HepG2 (cell line): ENCODE measurements around the gene NHERF2. TPM values are rescaled to one million over a fixed set of nuclear protein-coding genes. Genes with fewer than 3 reads are reported as not detected.

Experiments used
- ARID3A ChIP-seq: IDR thresholded peaks from 2 replicates; pipeline ENCODE4 v1.6.1; 2012; ENCODE audit warnings: low read depth, low read length, improper control_type of control experiment
- ELF1 ChIP-seq: sonication (generic); formaldehyde crosslinking; IDR thresholded peaks from 2 replicates; pipeline ENCODE4 v1.4.0; 2020; ENCODE audit warnings: missing genetic modification reagents
- FIP1L1 ChIP-seq: fragments of 200-400 bp; formaldehyde crosslinking; IDR thresholded peaks from 2 replicates; pipeline ENCODE4 v1.6.1; 2018; ENCODE audit warnings: low read depth, mild to moderate bottlenecking, low read length, moderate library complexity, borderline replicate concordance; ENCODE audit not compliant: insufficient read depth
- GTF2F1 ChIP-seq: fragments of 150-350 bp; IDR thresholded peaks from 2 replicates; pipeline ENCODE4 v1.6.1; 2014; ENCODE audit warnings: low read length
- GZF1 ChIP-seq: sonication (generic); formaldehyde crosslinking; IDR thresholded peaks from 2 replicates; pipeline ENCODE4 v1.5.1; 2020; ENCODE audit warnings: mild to moderate bottlenecking, missing genetic modification reagents
- HOXA5 ChIP-seq: sonication (generic); formaldehyde crosslinking; IDR thresholded peaks from 2 replicates; pipeline ENCODE4 v1.4.0; 2020; ENCODE audit warnings: missing genetic modification reagents
- KAT8 ChIP-seq: IDR thresholded peaks from 2 replicates; pipeline ENCODE4 v1.6.1; 2016; ENCODE audit warnings: missing genetic modification reagents, missing compliant biosample characterization
- KDM1A ChIP-seq: IDR thresholded peaks from 2 replicates; pipeline ENCODE4 v1.6.1; 2016; ENCODE audit warnings: missing compliant biosample characterization
- MEIS1 ChIP-seq: sonication (generic); formaldehyde crosslinking; IDR thresholded peaks from 2 replicates; pipeline ENCODE4 v1.9.0; 2021; ENCODE audit warnings: mild to moderate bottlenecking, missing genetic modification reagents, moderate library complexity, borderline replicate concordance
- MYNN ChIP-seq: sonication (generic); formaldehyde crosslinking; IDR thresholded peaks from 2 replicates; pipeline ENCODE4 v1.4.0; 2020; ENCODE audit warnings: mild to moderate bottlenecking, low read depth, missing genetic modification reagents
- PAF1 ChIP-seq: IDR thresholded peaks from 2 replicates; pipeline ENCODE4 v1.6.1; 2016; ENCODE audit warnings: missing genetic modification reagents, missing compliant biosample characterization
- SATB2 ChIP-seq: sonication (generic); formaldehyde crosslinking; IDR thresholded peaks from 2 replicates; pipeline ENCODE4 v1.5.0; 2020; ENCODE audit warnings: missing genetic modification reagents
- SIX4 ChIP-seq: sonication (generic); formaldehyde crosslinking; IDR thresholded peaks from 2 replicates; pipeline ENCODE4 v1.4.0; 2020; ENCODE audit warnings: missing genetic modification reagents
- SRSF1 ChIP-seq: fragments of 200-400 bp; formaldehyde crosslinking; optimal IDR thresholded peaks from 2 replicates; pipeline ENCODE3; 2017; ENCODE audit warnings: mild to moderate bottlenecking, low read depth, low read length, moderate library complexity
- TBL1XR1 ChIP-seq: fragments of 150-350 bp; IDR thresholded peaks from 2 replicates; pipeline ENCODE4 v1.6.1; 2014; ENCODE audit warnings: borderline replicate concordance, low read length; ENCODE audit not compliant: partially characterized antibody
- ZMAT3 ChIP-seq: sonication (generic); formaldehyde crosslinking; conservative IDR thresholded peaks from 2 replicates; pipeline ENCODE4 v1.7.0; 2021; ENCODE audit warnings: missing genetic modification reagents
- ZNF124 ChIP-seq: sonication (generic); formaldehyde crosslinking; IDR thresholded peaks from 2 replicates; pipeline ENCODE4 v1.4.0; 2020; ENCODE audit warnings: missing genetic modification reagents
- ZNF143 ChIP-seq: sonication (generic); formaldehyde crosslinking; IDR thresholded peaks from 2 replicates; pipeline ENCODE4 v1.4.0; 2020; ENCODE audit warnings: missing genetic modification reagents
- ZNF33A ChIP-seq: sonication (generic); formaldehyde crosslinking; IDR thresholded peaks from 2 replicates; pipeline ENCODE4 v1.5.1; 2020; ENCODE audit warnings: missing genetic modification reagents, mild to moderate bottlenecking, moderate library complexity, borderline replicate concordance
- ZNF446 ChIP-seq: sonication (generic); formaldehyde crosslinking; IDR thresholded peaks from 2 replicates; pipeline ENCODE4 v1.5.0; 2020; ENCODE audit warnings: mild to moderate bottlenecking, missing genetic modification reagents
- ZNF646 ChIP-seq: sonication (generic); formaldehyde crosslinking; IDR thresholded peaks from 2 replicates; pipeline ENCODE4 v1.9.0; 2021; ENCODE audit warnings: mild to moderate bottlenecking, missing genetic modification reagents
- polyA plus RNA-seq, 8 experiments: library from polyadenylated mRNA; depleted of rRNA in 3 of 8; stranded (reverse) in 7 of 8; unstranded in 1 of 8; fragments of >200 nt; fragmentation: Illumina TruSeq in 4 of 8; extraction: Trizol in 4 of 8; gene quantifications; 2 replicates each; pipeline versions ENCODE4 v1.2.1 to v1.2.3, GENCODE V29; 2011 to 2016; ENCODE audit warnings: low read depth in 4 of 8, missing spikeins in 1 of 8, mixed read lengths in 1 of 8; ENCODE audit not compliant: insufficient read depth in 1 of 8
- total RNA-seq, 5 experiments: library from RNA; depleted of rRNA; stranded (reverse); fragments of >200 nt; fragmentation: Illumina TruSeq; extraction: Trizol; gene quantifications; 2 replicates each; pipeline ENCODE4 v1.2.3, GENCODE V29; 2016; ENCODE audit warnings: low read depth in 1 of 5
- TF ChIP-seq, protein P1 (sequence below): sonication (generic); formaldehyde crosslinking; IDR thresholded peaks from 2 replicates; pipeline ENCODE4 v1.8.0; 2023; ENCODE audit warnings: mild to moderate bottlenecking, missing genetic modification reagents

The NHERF2 gene
- total and polyA plus RNA-seq, 2 of the 13 experiments (the other 11 are each of a cell fraction or from before 2014, with no cell fraction given) = 23.7 to 39.3 TPM

DNA sequence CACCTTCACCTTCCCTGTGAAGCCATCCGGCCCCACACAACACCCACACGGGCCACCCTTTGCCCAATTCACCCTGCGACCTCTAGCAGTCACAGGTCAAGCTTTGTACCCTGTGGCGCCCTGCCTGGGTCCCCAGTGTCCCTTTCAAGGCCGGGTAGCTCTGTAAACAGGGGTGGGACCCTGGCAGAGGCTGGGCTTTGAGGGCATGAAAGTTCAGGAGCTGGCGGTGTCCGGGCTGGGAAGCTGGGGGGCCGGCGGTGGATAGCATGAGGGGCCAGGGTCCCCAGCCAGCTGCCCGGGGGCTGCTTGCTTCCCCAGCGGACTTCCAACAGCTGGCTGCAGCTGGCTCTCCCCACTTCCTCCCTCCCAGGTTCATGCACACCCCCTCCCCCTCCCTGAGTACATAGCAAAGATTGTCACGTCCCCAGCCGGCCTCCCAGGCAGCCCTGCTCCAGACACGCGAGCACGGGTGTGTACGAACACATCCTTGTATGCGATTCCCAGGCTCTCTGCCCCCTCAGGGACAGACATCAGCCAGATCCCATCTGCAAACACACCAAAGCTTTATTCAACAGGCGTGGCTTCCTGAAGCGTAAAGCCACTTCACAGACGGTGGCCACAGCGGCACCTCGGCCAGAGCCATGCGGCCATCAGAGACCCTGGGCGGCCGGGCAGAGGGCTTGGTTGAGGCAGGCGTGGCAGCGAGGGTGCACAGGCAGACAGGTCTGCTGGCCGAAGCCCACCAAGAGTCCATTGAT lies 12.8 kb downstream of the NHERF2 start (continued):
- TF ChIP-seq SRSF1 (peak; percentile 70), FIP1L1 (no peak), SIX4 (CRISPR knock-in tag) (peak; percentile 1; the same call in 1 of the 2 replicates), HOXA5 (CRISPR knock-in tag) (no peak), ZNF143 (CRISPR knock-in tag) (peak; percentile 46; the same call in 1 of the 2 replicates), MYNN (CRISPR knock-in tag) (no peak), ZNF646 (CRISPR knock-in tag) (0 out of 2 replicates have a peak, but pooled peaks have one; percentile 32), ARID3A (no peak), PAF1 (peak; percentile 46), SATB2 (CRISPR knock-in tag) (no peak), ZNF124 (peak; percentile 20; the same call in 1 of the 2 replicates), KAT8 (CRISPR knock-in tag) (peak; percentile 65; the same call in 1 of the 2 replicates), KDM1A (peak; percentile 68), ZNF33A (CRISPR knock-in tag) (no peak; the same call in 1 of the 2 replicates), ZNF446 (CRISPR knock-in tag) (no peak), MEIS1 (0 out of 2 replicates have a peak, but pooled peaks have one; percentile 18), TBL1XR1 (no peak), ELF1 (no peak; the same call in 1 of the 2 replicates), GTF2F1 (no peak), GZF1 (CRISPR knock-in tag) (no peak), ZMAT3 (CRISPR knock-in tag) (peak; percentile 80)
- TF ChIP-seq, protein P1, sequence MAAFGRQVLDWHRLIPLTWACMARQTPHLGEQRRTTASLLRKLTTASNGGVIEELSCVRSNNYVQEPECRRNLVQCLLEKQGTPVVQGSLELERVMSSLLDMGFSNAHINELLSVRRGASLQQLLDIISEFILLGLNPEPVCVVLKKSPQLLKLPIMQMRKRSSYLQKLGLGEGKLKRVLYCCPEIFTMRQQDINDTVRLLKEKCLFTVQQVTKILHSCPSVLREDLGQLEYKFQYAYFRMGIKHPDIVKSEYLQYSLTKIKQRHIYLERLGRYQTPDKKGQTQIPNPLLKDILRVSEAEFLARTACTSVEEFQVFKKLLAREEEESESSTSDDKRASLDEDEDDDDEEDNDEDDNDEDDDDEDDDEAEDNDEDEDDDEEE (CRISPR knock-in tag) = peak; percentile 77
